ENCODE data around the gene DMGDH.

DMGDH gene

DNA sequence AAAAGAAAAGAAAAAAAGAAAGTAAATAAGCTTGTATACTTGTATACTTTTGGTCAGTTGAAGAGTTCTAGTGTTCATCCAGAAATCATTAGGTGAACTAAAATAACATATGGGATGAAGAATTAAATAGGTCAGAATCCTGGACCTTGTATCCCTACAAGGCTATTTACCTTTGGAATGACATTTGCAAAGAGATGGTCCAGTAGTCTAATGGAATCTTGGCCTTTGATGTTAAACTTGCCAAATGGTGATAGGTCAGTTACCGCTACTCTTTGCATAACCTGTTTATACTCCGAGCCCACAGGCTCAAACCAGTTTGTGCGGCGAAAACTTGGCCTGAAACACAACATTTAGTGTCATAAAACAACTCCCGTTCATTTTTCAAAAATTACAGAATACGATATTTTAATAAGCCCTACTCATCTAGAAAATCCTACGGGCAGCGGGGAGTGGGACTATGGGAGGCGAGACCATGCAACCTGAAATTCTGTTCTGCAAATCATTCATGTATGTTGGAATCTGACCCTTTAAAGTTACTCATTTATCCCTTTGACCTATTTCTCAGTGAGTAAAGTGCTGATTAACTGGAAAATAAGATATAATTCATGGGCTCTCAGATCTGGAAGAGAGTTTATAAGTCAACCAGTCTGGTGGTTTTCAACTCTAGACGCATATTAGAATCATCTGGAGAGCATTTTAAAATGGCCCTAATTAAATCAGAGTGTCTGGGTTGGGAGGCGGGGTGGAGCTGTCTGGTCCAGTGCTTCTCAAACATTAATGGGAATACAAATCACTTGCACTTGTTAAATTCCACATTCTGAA is 38.6 kb downstream of the DMGDH start:
- H3K27me3 ChIP-seq (ENCODE audit: control insufficient read depth, insufficient read depth, low read length): no peaks in the 10 kb centered on the region
- H3K36me3 ChIP-seq (ENCODE audit: control insufficient read depth, low read depth, low read length): no peaks in the 10 kb centered on the region
- no peak overlapping the region for H3K9ac ChIP-seq (ENCODE audit: low read length)
- no peak overlapping the region for H3K4me3 ChIP-seq (ENCODE audit: low read length)
- no peaks in the 10 kb centered on the region for H3K4me1 ChIP-seq (ENCODE audit: control insufficient read depth, low read depth, low read length)
- no peaks in the 10 kb centered on the region for H3K9me3 ChIP-seq (ENCODE audit: control insufficient read depth, low read depth, low read length)
- no peak overlapping the region for H3K27ac ChIP-seq (ENCODE audit: low read length)

DNA sequence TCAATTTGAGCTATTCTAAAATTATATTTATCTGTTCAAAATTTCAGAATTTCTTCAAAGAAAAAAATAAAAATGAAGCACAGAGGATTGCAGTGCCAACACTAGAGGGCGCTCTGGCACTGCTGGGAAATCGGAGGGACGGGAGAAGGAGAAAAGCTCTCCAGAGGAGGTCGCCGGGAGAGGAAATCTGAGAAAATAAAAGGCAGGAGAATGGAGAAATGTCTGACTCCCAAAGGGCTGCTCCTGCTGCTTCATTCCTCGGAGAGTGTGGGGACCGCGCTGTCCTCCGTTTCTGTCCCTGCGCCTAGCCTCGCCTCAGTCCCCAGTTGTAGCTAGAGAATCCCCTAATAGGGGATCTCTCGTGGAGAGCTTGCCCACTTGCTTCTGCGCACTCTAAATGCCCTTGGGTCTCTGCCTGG is 44.4 kb downstream of the DMGDH start:
- H3K9ac ChIP-seq (ENCODE audit: low read length): no peak overlapping the region
- H3K27me3 ChIP-seq (ENCODE audit: control insufficient read depth, insufficient read depth, low read length): no peaks in the 10 kb centered on the region
- H3K4me1 ChIP-seq (ENCODE audit: control insufficient read depth, low read depth, low read length): peaks cover 14% of the 10 kb centered on the region
- no peaks in the 10 kb centered on the region for H3K9me3 ChIP-seq (ENCODE audit: control insufficient read depth, low read depth, low read length)
- H3K27ac ChIP-seq (ENCODE audit: low read length): no peak overlapping the region
- no peaks in the 10 kb centered on the region for H3K36me3 ChIP-seq (ENCODE audit: control insufficient read depth, low read depth, low read length)
- peak overlapping the region; percentile 38 for H3K4me3 ChIP-seq (ENCODE audit: low read length)

DNA sequence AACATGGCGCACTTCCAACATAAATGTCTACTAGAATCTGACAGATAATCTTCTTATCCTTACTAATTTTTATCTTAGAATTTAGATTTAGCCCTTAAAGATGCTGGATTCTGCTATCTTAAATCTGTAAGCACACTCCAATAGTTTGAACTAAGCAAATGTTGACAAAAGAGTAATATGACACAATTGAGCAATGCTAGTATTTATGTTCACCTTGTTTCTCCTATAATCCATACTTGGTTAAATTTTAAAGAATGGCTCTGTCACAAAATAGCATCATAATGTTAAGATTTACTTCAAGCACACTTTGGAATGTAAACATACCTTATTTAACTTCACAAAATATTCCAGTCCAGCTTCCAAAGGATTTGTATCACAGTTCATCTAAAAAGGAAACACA is 45.5 kb downstream of the DMGDH start:
- no peaks in the 10 kb centered on the region for H3K27me3 ChIP-seq (ENCODE audit: control insufficient read depth, insufficient read depth, low read length)
- H3K4me1 ChIP-seq (ENCODE audit: control insufficient read depth, low read depth, low read length): peaks cover 14% of the 10 kb centered on the region
- H3K9me3 ChIP-seq (ENCODE audit: control insufficient read depth, low read depth, low read length): no peaks in the 10 kb centered on the region
- H3K9ac ChIP-seq (ENCODE audit: low read length): no peak overlapping the region
- no peaks in the 10 kb centered on the region for H3K36me3 ChIP-seq (ENCODE audit: control insufficient read depth, low read depth, low read length)
- no peak overlapping the region for H3K27ac ChIP-seq (ENCODE audit: low read length)
- no peak overlapping the region for H3K4me3 ChIP-seq (ENCODE audit: low read length)

DNA sequence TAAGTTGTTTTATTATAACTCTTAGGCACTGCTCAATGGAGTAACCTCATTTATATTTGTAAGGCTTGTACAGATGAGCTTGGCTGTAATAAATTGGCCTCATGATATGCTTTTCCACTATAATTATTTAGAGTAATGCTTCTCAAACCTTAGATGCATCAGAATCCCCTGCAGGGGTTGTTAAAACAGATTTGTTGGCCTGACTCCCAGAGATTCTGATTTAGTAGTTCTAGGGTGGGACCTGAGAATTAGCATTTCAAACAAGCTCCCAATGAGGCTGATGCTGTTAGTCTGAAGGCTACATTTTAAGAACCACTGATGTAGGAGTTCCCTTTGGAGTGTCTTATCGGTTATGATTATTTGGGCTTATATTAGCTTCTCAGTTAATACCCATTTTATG is 46.1 kb downstream of the DMGDH start:
- no peak overlapping the region for H3K4me3 ChIP-seq (ENCODE audit: low read length)
- no peak overlapping the region for H3K27ac ChIP-seq (ENCODE audit: low read length)
- no peaks in the 10 kb centered on the region for H3K9me3 ChIP-seq (ENCODE audit: control insufficient read depth, low read depth, low read length)
- no peaks in the 10 kb centered on the region for H3K36me3 ChIP-seq (ENCODE audit: control insufficient read depth, low read depth, low read length)
- no peaks in the 10 kb centered on the region for H3K27me3 ChIP-seq (ENCODE audit: control insufficient read depth, insufficient read depth, low read length)
- H3K9ac ChIP-seq (ENCODE audit: low read length): no peak overlapping the region
- H3K4me1 ChIP-seq (ENCODE audit: control insufficient read depth, low read depth, low read length): peaks cover 14% of the 10 kb centered on the region

DNA sequence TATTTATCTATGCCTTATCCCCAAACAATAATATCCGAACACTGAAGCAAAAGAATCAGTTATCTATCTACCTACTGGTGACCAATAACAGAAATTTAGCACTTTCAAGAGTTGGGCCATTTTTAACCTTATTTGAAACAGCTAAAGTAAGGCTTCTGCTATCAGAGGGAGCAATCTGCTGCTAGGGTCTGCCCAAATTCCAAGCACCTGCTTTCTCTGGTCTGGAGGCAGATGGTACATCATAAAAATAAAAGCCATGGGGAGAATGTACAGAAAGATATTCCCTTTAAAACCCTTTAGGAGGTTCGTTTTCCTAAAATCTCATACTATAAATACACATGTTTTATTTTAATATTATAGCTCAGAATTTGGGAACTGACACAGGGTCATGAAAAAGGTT is 46.7 kb downstream of the DMGDH start:
- no peak overlapping the region for H3K27ac ChIP-seq (ENCODE audit: low read length)

DNA sequence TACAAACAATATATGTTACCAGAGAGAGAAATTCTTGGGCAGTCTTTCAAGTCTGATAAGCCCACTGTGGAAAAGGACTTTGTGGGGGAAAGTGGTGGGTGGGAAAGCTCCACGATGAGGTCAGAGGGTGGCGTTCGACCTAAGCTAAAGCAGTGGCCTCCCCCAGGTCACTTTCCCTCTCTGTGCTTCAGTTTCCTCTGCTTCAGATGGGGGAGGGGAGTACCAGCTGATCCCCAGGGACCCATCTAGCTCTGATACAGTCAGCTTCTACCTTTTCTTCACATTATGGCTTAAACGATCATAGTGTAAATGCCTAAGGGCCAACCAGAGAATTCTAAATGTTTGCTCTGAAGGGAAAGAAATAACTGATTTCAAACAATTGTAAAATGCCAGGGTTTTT is 47.7 kb downstream of the DMGDH start:
- no peaks in the 10 kb centered on the region for H3K36me3 ChIP-seq (ENCODE audit: control insufficient read depth, low read depth, low read length)
- no peak overlapping the region for H3K9ac ChIP-seq (ENCODE audit: low read length)

More for the DNA sequence above, 46.7 kb downstream of the DMGDH start:
- H3K4me3 ChIP-seq (ENCODE audit: low read length): no peak overlapping the region
- H3K36me3 ChIP-seq (ENCODE audit: control insufficient read depth, low read depth, low read length): no peaks in the 10 kb centered on the region
- no peaks in the 10 kb centered on the region for H3K27me3 ChIP-seq (ENCODE audit: control insufficient read depth, insufficient read depth, low read length)
- H3K4me1 ChIP-seq (ENCODE audit: control insufficient read depth, low read depth, low read length): peaks cover 14% of the 10 kb centered on the region
- H3K9me3 ChIP-seq (ENCODE audit: control insufficient read depth, low read depth, low read length): no peaks in the 10 kb centered on the region
- H3K9ac ChIP-seq (ENCODE audit: low read length): no peak overlapping the region

DNA sequence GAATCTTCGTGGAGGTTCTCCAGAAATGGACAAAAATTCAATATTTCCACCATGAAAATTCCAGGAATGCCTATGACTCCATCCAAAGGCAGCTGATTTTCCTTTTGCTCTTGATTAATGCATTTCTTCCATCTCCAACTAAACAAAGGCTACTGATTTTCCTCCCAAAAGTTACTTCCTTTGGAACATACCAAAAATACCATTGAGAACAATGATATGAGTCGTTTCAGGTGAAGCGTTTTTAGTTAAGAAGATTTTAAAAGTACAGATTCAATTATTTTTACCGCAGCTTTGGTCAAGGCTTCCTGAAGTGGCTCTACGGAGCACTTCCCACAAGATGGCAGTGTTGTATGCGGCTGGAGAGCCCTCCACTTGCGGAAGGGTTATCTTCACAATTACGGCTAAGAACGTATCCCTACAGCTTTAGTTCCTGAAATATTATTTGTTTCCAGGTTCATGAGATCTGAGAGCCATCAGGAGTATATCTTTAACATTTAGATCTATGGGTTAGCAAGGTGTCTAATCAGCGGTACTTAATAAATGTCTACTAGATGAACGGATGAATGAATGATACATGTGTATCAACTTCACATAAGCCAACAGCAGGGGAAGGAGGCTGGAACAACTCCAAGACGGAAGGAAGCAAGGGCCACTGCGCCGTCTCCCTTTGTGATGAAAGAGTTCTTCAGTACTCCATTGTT is 48.5 kb downstream of the DMGDH start:
- no peak overlapping the region for H3K27ac ChIP-seq (ENCODE audit: low read length)
- peak overlapping the region; percentile 23 for H3K4me3 ChIP-seq (ENCODE audit: low read length)

More for the DNA sequence above, 47.7 kb downstream of the DMGDH start:
- H3K27ac ChIP-seq (ENCODE audit: low read length): no peak overlapping the region
- no peak overlapping the region for H3K4me3 ChIP-seq (ENCODE audit: low read length)
- H3K27me3 ChIP-seq (ENCODE audit: control insufficient read depth, insufficient read depth, low read length): no peaks in the 10 kb centered on the region
- no peaks in the 10 kb centered on the region for H3K9me3 ChIP-seq (ENCODE audit: control insufficient read depth, low read depth, low read length)
- H3K4me1 ChIP-seq (ENCODE audit: control insufficient read depth, low read depth, low read length): peaks cover 14% of the 10 kb centered on the region

DNA sequence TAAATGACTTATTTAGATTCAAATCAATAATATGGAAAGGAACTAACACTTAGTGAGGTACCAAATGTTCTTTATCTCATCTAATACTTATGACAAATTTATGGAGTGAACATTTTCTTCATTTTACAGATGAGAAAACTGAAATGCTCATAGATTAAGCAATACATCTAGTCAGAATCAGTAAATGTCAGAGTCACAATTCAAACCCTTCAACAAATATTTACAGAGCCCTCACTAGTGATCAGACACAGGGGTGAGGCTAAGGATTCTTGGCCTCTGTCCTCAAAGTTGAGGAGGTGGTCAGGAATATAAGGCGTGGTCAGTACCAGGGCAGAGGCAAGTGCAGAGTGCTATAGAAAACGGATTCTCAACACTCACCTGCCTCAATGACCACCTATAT is 54.8 kb downstream of the DMGDH start:
- Histone ChIP-seq H3K4me1 (ENCODE audit: control insufficient read depth, low read depth, low read length) (no peaks in the 10 kb centered on the region), H3K27ac (ENCODE audit: low read length) (no peak overlapping the region), H3K9ac (ENCODE audit: low read length) (no peak overlapping the region), H3K9me3 (ENCODE audit: control insufficient read depth, low read depth, low read length) (peaks cover 6% of the 10 kb centered on the region), H3K27me3 (ENCODE audit: control insufficient read depth, insufficient read depth, low read length) (no peaks in the 10 kb centered on the region), H3K36me3 (ENCODE audit: control insufficient read depth, low read depth, low read length) (no peaks in the 10 kb centered on the region), H3K4me3 (ENCODE audit: low read length) (no peak overlapping the region)

More for the DNA sequence above, 48.5 kb downstream of the DMGDH start:
- no peaks in the 10 kb centered on the region for H3K9me3 ChIP-seq (ENCODE audit: control insufficient read depth, low read depth, low read length)
- H3K9ac ChIP-seq (ENCODE audit: low read length): no peak overlapping the region
- peaks cover 14% of the 10 kb centered on the region for H3K4me1 ChIP-seq (ENCODE audit: control insufficient read depth, low read depth, low read length)
- H3K36me3 ChIP-seq (ENCODE audit: control insufficient read depth, low read depth, low read length): no peaks in the 10 kb centered on the region
- H3K27me3 ChIP-seq (ENCODE audit: control insufficient read depth, insufficient read depth, low read length): no peaks in the 10 kb centered on the region

DNA sequence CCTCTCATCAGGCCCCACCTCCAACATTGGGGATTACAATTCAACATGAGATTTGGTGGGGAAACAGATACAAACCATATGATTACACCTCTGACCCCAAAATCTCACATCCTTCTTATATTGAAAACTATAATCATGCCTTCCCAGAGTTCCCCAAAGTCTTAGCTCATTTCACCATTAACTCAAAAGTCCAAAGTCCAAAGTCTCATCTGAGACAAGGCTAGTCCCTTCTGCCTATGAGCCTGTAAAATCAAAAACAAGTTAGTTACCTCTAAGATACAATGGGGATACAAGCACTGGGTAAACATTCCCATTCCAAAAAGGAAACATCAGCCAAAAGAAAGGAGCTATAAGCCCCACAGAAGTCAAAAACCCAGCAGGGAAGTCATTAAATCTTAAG is 57.6 kb downstream of the DMGDH start:
- Histone ChIP-seq H3K36me3 (ENCODE audit: control insufficient read depth, low read depth, low read length) (no peaks in the 10 kb centered on the region), H3K4me3 (ENCODE audit: low read length) (no peak overlapping the region), H3K27ac (ENCODE audit: low read length) (no peak overlapping the region)

DNA sequence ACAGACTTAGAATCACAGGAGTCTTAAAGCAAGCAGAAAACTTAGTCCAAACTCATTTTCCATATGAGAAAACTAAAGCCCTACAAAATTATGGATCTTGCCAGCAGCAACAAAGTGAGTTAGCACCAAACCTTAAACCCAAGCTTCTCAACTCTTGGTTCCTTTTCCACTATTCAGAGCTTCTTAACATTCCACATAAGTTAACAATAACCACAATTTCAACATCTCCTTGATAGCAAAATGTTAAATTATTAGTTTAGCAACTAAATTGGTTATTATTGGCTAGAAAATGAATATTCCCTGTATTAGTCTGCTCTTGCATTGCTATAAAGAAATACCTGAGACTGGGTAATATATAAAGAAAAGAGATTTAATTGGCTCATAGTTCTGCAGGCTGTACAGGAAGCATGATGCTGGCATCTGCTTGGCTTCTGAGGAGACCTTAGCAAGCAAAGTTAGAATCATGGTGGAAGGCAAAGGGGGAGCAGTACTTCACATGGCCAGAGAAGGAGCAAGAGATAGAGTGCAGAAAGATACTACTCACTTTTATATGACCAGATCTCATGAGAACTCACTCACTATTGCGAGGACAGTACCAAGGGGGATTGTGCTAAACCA is 58.1 kb downstream of the DMGDH start:
- Histone ChIP-seq H3K9me3 (ENCODE audit: control insufficient read depth, low read depth, low read length) (peaks cover 6% of the 10 kb centered on the region), H3K9ac (ENCODE audit: low read length) (no peak overlapping the region), H3K36me3 (ENCODE audit: control insufficient read depth, low read depth, low read length) (no peaks in the 10 kb centered on the region), H3K4me3 (ENCODE audit: low read length) (no peak overlapping the region), H3K27ac (ENCODE audit: low read length) (no peak overlapping the region), H3K4me1 (ENCODE audit: control insufficient read depth, low read depth, low read length) (no peaks in the 10 kb centered on the region), H3K27me3 (ENCODE audit: control insufficient read depth, insufficient read depth, low read length) (no peaks in the 10 kb centered on the region)

More for the DNA sequence above, 57.6 kb downstream of the DMGDH start:
- peaks cover 6% of the 10 kb centered on the region for H3K9me3 ChIP-seq (ENCODE audit: control insufficient read depth, low read depth, low read length)
- no peak overlapping the region for H3K9ac ChIP-seq (ENCODE audit: low read length)
- no peaks in the 10 kb centered on the region for H3K4me1 ChIP-seq (ENCODE audit: control insufficient read depth, low read depth, low read length)
- no peaks in the 10 kb centered on the region for H3K27me3 ChIP-seq (ENCODE audit: control insufficient read depth, insufficient read depth, low read length)

DNA sequence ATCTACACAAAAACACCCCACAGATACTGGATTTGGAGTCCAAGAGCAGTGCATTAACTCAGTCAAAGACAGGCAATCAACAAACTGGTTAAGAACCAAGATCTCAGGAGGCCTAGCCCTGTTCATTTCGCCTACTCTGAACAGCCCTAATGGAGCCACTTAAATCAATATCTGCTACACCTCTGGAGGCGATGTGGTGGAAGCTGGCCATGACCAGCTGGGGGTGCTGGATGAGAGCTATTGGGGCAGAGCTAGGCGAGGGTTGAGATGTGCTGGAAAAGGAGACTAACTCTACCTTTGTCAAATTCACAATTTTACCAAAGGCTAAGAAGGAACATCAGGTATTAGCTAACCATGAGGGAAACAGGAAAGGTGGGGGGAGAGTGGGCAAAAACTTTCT is 61.1 kb downstream of the DMGDH start:
- H3K27ac ChIP-seq (ENCODE audit: low read length): no peak overlapping the region
- H3K4me3 ChIP-seq (ENCODE audit: low read length): no peak overlapping the region
- H3K27me3 ChIP-seq (ENCODE audit: control insufficient read depth, insufficient read depth, low read length): no peaks in the 10 kb centered on the region
- no peak overlapping the region for H3K9ac ChIP-seq (ENCODE audit: low read length)
- H3K9me3 ChIP-seq (ENCODE audit: control insufficient read depth, low read depth, low read length): peaks cover 6% of the 10 kb centered on the region
- H3K4me1 ChIP-seq (ENCODE audit: control insufficient read depth, low read depth, low read length): no peaks in the 10 kb centered on the region
- no peaks in the 10 kb centered on the region for H3K36me3 ChIP-seq (ENCODE audit: control insufficient read depth, low read depth, low read length)
